Stomach (tissue), 4 donors: Measurements from ENCODE around the gene PRKN.

ENCODE experiments used
- EP300 ChIP-seq: sonication (generic); formaldehyde crosslinking; IDR thresholded peaks from one replicate; pipeline ENCODE4 v1.6.1; 2017; ENCODE audit warnings: antibody characterized with exemption
- POLR2A ChIP-seq, 4 donors: fragments of 450-650 bp; IDR thresholded peaks; one replicate each; pipeline ENCODE4 v1.6.1; 2016; ENCODE audit warnings: antibody characterized with exemption in 4 of 4, control low read depth in 2 of 4, mild to moderate bottlenecking in 1 of 4, moderate library complexity in 1 of 4
- TF ChIP-seq, protein P1 (sequence below), 7 experiments: fragments of 450-650 bp in 4 of 7; fragments of 200-600 bp in 3 of 7; sonication (generic) in 3 of 7; IDR thresholded peaks; one replicate each; pipeline ENCODE4 v1.5.1; 2016 to 2019; ENCODE audit warnings: antibody characterized with exemption in 7 of 7, control low read depth in 2 of 7, mild to moderate bottlenecking in 1 of 7

DNA sequence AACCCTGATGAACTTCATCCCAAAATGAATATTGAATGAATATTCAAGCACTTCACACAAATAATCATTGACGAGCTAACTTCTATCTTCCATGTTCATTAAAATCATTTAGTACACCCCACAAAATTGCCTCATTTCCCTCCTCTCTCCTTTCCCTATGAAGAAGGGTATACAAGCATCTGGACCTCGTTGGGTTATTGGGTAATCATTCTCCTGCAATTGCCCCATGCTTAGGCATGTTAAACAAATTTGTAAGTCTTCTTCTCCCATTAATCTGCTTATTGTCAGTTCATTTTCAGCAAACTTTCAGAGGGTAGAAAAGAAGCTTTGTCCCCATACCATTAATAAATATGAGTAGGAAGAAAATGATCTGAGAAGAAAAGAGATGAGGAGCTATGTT, 27.6 kb downstream of the PRKN start:
- TF ChIP-seq EP300 (no peak), POLR2A (IDR thresholded peaks at IDR 0.05) (no peak)
- TF ChIP-seq, protein P1, sequence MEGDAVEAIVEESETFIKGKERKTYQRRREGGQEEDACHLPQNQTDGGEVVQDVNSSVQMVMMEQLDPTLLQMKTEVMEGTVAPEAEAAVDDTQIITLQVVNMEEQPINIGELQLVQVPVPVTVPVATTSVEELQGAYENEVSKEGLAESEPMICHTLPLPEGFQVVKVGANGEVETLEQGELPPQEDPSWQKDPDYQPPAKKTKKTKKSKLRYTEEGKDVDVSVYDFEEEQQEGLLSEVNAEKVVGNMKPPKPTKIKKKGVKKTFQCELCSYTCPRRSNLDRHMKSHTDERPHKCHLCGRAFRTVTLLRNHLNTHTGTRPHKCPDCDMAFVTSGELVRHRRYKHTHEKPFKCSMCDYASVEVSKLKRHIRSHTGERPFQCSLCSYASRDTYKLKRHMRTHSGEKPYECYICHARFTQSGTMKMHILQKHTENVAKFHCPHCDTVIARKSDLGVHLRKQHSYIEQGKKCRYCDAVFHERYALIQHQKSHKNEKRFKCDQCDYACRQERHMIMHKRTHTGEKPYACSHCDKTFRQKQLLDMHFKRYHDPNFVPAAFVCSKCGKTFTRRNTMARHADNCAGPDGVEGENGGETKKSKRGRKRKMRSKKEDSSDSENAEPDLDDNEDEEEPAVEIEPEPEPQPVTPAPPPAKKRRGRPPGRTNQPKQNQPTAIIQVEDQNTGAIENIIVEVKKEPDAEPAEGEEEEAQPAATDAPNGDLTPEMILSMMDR (IDR thresholded peaks at IDR 0.05), result no peak
